Memory B cell (primary cell): ENCODE data around the gene CCDC184.

Experiments used
- ATAC-seq: fragments of 150-1000 bp; cut with Tn5 transposase; 2 replicates; pipeline ENCODE4 v1.10.0; 2021; ENCODE audit warnings: low read depth, mild to moderate bottlenecking, moderate library complexity
- DNase-seq, 2 donors: peaks; one replicate each; pipeline ENCODE4 v3.0.0; 2022; ENCODE audit warnings: low spot score in 2 of 2
- H3K27ac Mint-ChIP-seq: one replicate; pipeline ENCODE4 v1.8.0; 2022; ENCODE audit warnings: mild to moderate bottlenecking, moderate library complexity, mixed read lengths
- H3K27me3 Mint-ChIP-seq: one replicate; pipeline ENCODE4 v1.8.0; 2022; ENCODE audit warnings: mixed read lengths
- H3K36me3 Mint-ChIP-seq: one replicate; pipeline ENCODE4 v1.8.0; 2022; ENCODE audit warnings: mild to moderate bottlenecking, mixed read lengths
- H3K4me1 Mint-ChIP-seq: one replicate; pipeline ENCODE4 v1.8.0; 2022; ENCODE audit warnings: mixed read lengths
- H3K4me3 Mint-ChIP-seq: one replicate; pipeline ENCODE4 v1.8.0; 2022; ENCODE audit warnings: mild to moderate bottlenecking, moderate library complexity, mixed read lengths
- H3K9me3 Mint-ChIP-seq: one replicate; pipeline ENCODE4 v1.8.0; 2022; ENCODE audit warnings: mixed read lengths

CCDC184 gene

GRCh38 chr12:48164451-48164850, 19.0 kb upstream of the CCDC184 start:
- H3K27me3 Mint-ChIP-seq = peaks cover 12% of the 10 kb centered on the region
- peaks cover 5% of the 10 kb centered on the region for H3K4me1 Mint-ChIP-seq
- H3K9me3 Mint-ChIP-seq = no peaks in the 10 kb centered on the region
- no peaks in the 10 kb centered on the region for H3K36me3 Mint-ChIP-seq
- DNase-seq (no peak), ATAC-seq (no peak)
- H3K4me3 Mint-ChIP-seq = no peak overlapping the region
- no peak overlapping the region for H3K27ac Mint-ChIP-seq

DNA sequence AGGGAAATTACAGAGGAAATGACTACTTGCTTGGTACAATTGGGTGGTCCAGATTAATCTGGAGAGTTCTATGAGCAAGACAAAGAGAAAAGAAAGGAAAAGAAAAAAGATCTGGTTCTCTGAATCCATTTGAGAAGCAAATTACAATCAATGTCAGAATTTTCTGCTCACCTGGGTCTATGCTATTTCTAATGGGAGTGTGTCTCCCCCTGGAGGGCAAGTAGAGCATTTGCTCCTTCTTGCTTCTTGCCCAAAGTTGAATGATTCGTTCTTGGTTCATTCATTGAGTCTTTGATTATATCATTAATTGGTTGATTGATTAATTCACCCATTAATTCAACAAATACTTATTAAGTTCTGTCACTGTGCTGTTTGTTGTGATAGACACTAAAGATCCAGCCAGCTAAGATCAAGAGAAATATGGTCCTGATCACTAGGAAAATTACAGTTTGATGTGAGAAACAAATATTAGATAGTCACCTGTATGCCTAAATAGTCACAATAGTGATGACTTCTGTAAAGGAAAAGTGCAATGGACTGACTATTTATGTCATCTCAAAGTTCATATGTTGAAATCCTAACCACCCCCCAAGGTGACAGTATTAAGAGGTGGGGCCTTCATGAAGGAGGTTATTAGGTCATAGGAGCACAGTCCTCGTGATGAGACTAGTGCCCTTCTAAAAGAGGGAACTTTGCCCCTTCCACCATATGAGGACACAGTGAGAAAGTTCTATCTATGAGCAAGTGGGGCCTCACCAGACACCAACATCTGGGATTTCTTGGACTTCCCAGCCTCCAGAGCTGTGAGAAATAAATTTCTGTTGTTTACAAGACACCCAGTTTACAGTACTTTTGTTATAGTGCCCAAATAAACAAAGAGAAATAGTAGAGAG, 18.1 kb upstream of the CCDC184 start:
- Mint-ChIP-seq H3K27ac (no peak overlapping the region), H3K27me3 (peaks cover 12% of the 10 kb centered on the region), H3K4me1 (peaks cover 5% of the 10 kb centered on the region), H3K36me3 (no peaks in the 10 kb centered on the region), H3K9me3 (no peaks in the 10 kb centered on the region), H3K4me3 (no peak overlapping the region)
- ATAC-seq (peak; percentile 84), DNase-seq (peak; percentile 43 to 63)

DNA sequence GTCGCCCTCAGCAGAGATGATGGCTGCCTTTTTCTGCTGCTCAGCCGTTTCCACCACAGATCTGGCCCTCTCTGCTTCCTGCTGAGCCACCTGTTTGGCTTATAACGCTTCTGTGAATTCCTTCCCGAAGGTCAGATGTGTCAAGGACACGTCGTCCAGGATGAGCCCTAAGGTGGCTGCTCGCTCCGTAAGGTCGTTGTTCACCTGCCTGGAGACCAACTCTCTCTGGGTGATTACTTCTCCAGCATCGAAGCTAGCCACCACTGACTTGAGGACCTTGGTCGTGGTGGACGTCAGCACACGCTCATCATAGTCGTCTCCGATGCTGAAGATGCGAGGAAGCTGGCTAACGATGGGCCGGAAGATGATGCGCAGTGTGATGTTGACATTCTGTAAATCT, 14.4 kb upstream of the CCDC184 start:
- Mint-ChIP-seq H3K4me3 (no peak overlapping the region), H3K9me3 (no peaks in the 10 kb centered on the region), H3K27ac (no peak overlapping the region), H3K4me1 (peaks cover 5% of the 10 kb centered on the region), H3K36me3 (no peaks in the 10 kb centered on the region), H3K27me3 (peaks cover 7% of the 10 kb centered on the region)
- no peak for ATAC-seq
- DNase-seq = no peak

- H3K27ac Mint-ChIP-seq = no peak overlapping the region
- H3K27me3 Mint-ChIP-seq = peaks cover 15% of the 10 kb centered on the region
- H3K9me3 Mint-ChIP-seq = no peaks in the 10 kb centered on the region
- no peak for ATAC-seq
- H3K4me1 Mint-ChIP-seq = no peaks in the 10 kb centered on the region
- H3K36me3 Mint-ChIP-seq = no peaks in the 10 kb centered on the region
- H3K4me3 Mint-ChIP-seq = no peak overlapping the region
- no peak for DNase-seq
Measured at GRCh38 chr12:48175613-48176416, 7.6 kb upstream of the CCDC184 start.

DNA sequence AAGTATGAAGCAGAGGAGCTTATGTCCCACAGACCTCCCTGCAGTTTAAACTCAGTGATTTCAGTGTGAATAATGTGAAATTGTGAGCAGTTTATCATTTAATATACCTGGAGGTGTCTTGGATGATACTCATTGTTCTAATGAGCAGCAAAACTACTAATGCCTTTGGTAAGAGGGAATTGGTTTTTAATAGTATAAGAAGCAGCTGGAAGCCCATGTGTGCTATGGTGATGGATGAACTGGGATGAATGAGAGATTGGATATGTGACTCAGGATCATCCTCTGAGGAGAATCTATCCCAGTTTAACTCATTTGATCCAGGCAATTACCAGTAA, 7.1 kb upstream of the CCDC184 start:
- no peaks in the 10 kb centered on the region for H3K36me3 Mint-ChIP-seq
- H3K27ac Mint-ChIP-seq = no peak overlapping the region
- H3K4me1 Mint-ChIP-seq = no peaks in the 10 kb centered on the region
- no peak overlapping the region for H3K4me3 Mint-ChIP-seq
- no peak for DNase-seq
- no peaks in the 10 kb centered on the region for H3K9me3 Mint-ChIP-seq
- peaks cover 18% of the 10 kb centered on the region for H3K27me3 Mint-ChIP-seq
- no peak for ATAC-seq

GRCh38 chr12:48177982-48178381, 5.5 kb upstream of the CCDC184 start:
- Mint-ChIP-seq H3K9me3 (no peaks in the 10 kb centered on the region), H3K4me1 (no peaks in the 10 kb centered on the region), H3K36me3 (no peaks in the 10 kb centered on the region), H3K27me3 (peaks cover 18% of the 10 kb centered on the region), H3K4me3 (no peak overlapping the region), H3K27ac (no peak overlapping the region)
- DNase-seq = no peak
- ATAC-seq = no peak

- Mint-ChIP-seq H3K9me3 (no peaks in the 10 kb centered on the region), H3K27ac (no peak overlapping the region), H3K4me1 (peaks cover 4% of the 10 kb centered on the region), H3K36me3 (no peaks in the 10 kb centered on the region), H3K27me3 (peaks cover 18% of the 10 kb centered on the region), H3K4me3 (no peak overlapping the region)
- DNase-seq (no peak), ATAC-seq (no peak)
Measured at GRCh38 chr12:48179466-48179865, 4.0 kb upstream of the CCDC184 start.

- Mint-ChIP-seq H3K27me3 (peaks cover 18% of the 10 kb centered on the region), H3K9me3 (no peaks in the 10 kb centered on the region), H3K27ac (no peak overlapping the region), H3K36me3 (no peaks in the 10 kb centered on the region), H3K4me3 (no peak overlapping the region), H3K4me1 (peaks cover 8% of the 10 kb centered on the region)
- ATAC-seq = no peak
- no peak for DNase-seq
Measured at GRCh38 chr12:48180424-48180823, 3.0 kb upstream of the CCDC184 start.

- DNase-seq = no peak
- Mint-ChIP-seq H3K27ac (no peak overlapping the region), H3K4me1 (peaks cover 14% of the 10 kb centered on the region), H3K9me3 (no peaks in the 10 kb centered on the region), H3K36me3 (no peaks in the 10 kb centered on the region), H3K4me3 (no peak overlapping the region), H3K27me3 (peaks cover 21% of the 10 kb centered on the region)
- ATAC-seq = no peak
Measured at GRCh38 chr12:48180857-48181495, 2.5 kb upstream of the CCDC184 start.

- Mint-ChIP-seq H3K4me3 (peak overlapping the region; percentile 98), H3K36me3 (no peaks in the 10 kb centered on the region), H3K9me3 (no peaks in the 10 kb centered on the region), H3K27ac (peak overlapping the region; percentile 86), H3K27me3 (peaks cover 20% of the 10 kb centered on the region), H3K4me1 (peaks cover 16% of the 10 kb centered on the region)
- ATAC-seq (no peak), DNase-seq (no peak)
Measured at GRCh38 chr12:48182631-48183030, 813 bp upstream of the CCDC184 start.

DNA sequence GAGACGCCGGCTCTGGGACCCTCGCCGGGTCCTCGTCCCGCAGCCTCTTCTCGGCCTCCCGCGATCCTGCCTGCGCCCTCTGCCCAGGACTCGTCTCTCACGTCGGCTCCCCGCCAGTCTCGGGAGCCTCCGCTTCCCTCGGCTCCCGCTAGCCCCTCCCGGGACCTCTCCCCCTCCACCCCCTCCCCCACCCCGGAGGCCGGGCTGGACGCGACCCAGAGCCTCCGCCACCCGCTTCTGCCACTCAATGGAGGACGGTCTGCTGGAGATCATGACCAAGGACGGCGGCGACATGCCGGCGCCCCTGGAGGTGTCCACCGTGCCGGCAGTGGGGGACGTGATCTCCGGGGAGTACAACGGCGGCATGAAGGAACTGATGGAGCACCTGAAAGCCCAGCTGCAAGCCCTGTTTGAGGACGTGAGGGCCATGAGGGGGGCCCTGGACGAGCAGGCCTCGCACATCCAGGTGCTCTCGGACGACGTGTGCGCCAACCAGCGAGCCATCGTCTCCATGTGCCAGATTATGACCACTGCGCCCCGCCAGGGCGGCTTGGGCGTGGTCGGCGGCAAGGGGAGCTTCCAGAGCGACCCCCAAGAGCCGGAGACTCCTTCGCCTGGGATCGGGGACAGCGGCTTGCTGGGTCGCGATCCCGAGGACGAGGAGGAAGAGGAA, 568 bp downstream of the CCDC184 start:
- H3K27me3 Mint-ChIP-seq = peaks cover 15% of the 10 kb centered on the region
- no peaks in the 10 kb centered on the region for H3K36me3 Mint-ChIP-seq
- DNase-seq (no peak), ATAC-seq (no peak)
- H3K27ac Mint-ChIP-seq = no peak overlapping the region
- H3K9me3 Mint-ChIP-seq = no peaks in the 10 kb centered on the region
- peaks cover 16% of the 10 kb centered on the region for H3K4me1 Mint-ChIP-seq
- peak overlapping the region; percentile 98 for H3K4me3 Mint-ChIP-seq

- peak overlapping the region; percentile 48 for H3K4me3 Mint-ChIP-seq
Measured at GRCh38 chr12:48184549-48184922, 1.1 kb downstream of the CCDC184 start.

GRCh38 chr12:48185181-48185919, 1.9 kb downstream of the CCDC184 start:
- ATAC-seq = peak; percentile 36
- DNase-seq = peak in 1 of 2 donors; percentile 9
- peaks cover 16% of the 10 kb centered on the region for H3K4me1 Mint-ChIP-seq
- H3K27me3 Mint-ChIP-seq = peaks cover 12% of the 10 kb centered on the region
- H3K4me3 Mint-ChIP-seq = peak overlapping the region; percentile 48
- H3K9me3 Mint-ChIP-seq = no peaks in the 10 kb centered on the region
- H3K27ac Mint-ChIP-seq = no peak overlapping the region
- H3K36me3 Mint-ChIP-seq = no peaks in the 10 kb centered on the region

More at GRCh38 chr12:48184549-48184922, 1.1 kb downstream of the CCDC184 start:
- Mint-ChIP-seq H3K27ac (no peak overlapping the region), H3K4me1 (peaks cover 16% of the 10 kb centered on the region), H3K27me3 (peaks cover 13% of the 10 kb centered on the region), H3K9me3 (no peaks in the 10 kb centered on the region), H3K36me3 (no peaks in the 10 kb centered on the region)
- no peak for ATAC-seq
- no peak for DNase-seq
